HG03159 (cell line): Measurements from ENCODE around the gene SPDYE3.
"Not testable (repeated sequence)": the region's sequence is repeated elsewhere in the genome, so short reads cannot be mapped to it uniquely, and the experiment has no call there.

Source experiments
- ATAC-seq: cut with Tn5 transposase; IDR thresholded peaks from one replicate; pipeline ENCODE4 v1.9.1; 2021; ENCODE audit warnings: mild to moderate bottlenecking, moderate library complexity; ENCODE audit not compliant: unreplicated experiment

SPDYE3 gene, protein sequence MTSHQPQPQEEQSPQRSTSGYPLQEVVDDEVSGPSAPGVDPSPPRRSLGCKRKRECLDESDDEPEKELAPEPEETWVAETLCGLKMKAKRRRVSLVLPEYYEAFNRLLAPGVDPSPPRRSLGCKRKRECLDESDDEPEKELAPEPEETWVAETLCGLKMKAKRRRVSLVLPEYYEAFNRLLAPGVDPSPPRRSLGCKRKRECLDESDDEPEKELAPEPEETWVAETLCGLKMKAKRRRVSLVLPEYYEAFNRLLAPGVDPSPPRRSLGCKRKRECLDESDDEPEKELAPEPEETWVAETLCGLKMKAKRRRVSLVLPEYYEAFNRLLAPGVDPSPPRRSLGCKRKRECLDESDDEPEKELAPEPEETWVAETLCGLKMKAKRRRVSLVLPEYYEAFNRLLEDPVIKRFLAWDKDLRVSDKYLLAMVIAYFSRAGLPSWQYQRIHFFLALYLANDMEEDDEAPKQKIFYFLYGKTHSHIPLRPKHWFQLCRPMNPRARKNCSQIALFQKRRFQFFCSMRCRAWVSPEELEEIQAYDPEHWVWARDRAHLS

DNA sequence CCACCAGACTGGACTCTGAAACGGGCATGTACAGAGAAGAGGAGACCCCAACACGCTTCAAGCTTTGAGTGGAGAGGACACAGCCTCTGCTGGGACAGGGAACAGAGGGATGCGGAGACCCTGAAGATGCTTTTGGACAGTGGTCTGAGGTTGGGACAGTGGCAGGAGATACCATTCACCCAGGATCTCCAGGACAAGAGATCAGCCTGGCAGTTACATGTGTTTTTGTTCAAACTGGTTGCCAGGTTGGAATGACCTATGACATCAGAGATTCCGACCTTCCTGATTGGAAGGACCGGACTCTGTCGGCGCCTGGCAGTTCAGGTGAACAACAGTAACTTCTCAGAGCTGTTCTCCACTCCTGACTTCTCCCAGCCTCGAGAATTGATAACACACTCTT is at the start of gene SPDYE3:
SPDYE3 (plus strand) TSS at position 301 of the 400 bp plus-strand sequence. CDS start 184 bp downstream, outside the sequence.
- not testable (repeated sequence) for ATAC-seq

DNA sequence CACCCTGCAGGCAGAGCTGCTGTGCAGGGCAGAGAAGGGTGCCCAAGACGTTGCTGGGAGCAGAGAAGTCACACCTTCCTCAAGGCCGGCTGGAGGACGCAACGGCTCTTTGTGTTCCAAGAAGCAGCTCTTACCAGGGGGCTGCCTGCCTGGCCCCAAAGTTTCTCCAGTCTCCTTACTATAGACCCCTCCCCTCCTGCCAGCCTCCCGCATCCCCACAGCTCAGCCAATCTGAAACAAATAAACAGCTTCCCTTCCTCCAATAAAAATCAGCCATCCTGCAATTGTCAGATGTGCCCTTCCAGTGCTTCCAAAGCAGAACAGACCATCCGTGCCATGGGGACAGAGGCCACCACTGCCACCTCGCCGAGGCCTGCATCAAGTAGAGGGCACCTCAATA is 47.5 kb upstream of the SPDYE3 start:
- ATAC-seq: not testable (repeated sequence)

DNA sequence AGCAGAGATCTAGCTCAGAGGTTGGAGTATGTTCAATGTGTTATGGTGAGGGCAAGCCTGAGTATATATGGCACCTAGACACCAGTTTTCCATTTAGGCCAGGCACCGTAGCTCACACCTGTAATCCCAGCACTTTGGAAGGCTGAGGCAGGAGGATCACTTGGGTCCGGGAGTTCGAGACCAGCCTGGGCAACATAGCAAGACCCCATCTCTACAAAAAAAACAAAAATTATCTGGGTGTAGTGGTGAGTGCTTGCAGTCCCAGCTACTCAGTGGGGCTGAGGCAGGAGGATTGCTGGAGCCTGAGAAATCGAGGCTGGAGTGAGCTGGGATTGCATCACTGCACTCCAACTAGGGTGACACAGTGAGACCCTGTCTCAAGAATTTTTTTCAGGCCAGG is 44.6 kb upstream of the SPDYE3 start:
- not testable (repeated sequence) for ATAC-seq

DNA sequence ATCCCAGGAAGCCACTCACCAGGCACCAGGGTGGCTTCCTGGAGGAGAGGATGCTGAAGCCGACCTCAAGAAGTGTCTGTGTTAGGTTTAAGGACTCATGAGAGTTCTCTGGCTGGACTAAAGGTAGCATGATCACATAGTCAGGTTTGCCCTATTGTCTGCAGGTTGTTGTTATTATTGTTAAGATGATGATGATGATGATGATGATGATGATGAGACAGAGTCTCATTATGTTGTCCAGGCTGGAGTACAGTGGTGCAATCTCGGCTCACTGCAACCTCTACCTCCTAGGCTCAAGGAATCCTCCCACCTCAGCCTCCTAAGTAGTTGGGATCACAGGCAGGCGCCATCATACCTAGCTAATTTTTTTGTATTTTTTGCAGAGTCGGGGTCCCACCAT is 43.3 kb upstream of the SPDYE3 start:
- not testable (repeated sequence) for ATAC-seq

DNA sequence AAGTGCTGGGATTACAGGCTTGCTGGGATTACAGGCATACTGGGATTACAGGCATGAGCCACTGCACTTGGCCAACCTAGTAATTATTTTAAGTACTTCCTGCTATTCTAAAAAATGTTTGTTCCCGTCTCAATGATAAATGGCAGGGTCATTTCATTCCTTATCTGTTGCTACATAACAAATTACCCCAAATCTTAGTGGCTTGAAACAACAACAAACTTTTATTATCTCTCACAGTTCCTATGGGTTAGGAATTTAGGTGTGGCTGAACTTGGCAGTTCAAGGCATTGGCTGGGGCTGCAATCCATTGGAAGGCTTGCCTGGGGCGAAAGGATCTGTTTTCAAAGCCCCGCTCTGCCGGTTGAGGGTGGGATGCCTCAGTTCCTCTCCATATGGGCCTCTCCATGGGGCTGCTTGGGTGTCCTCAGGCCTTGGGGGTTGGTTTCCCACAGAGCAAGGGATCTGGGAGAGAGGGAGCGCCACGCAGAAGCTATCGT is 42.8 kb upstream of the SPDYE3 start:
- not testable (repeated sequence) for ATAC-seq

DNA sequence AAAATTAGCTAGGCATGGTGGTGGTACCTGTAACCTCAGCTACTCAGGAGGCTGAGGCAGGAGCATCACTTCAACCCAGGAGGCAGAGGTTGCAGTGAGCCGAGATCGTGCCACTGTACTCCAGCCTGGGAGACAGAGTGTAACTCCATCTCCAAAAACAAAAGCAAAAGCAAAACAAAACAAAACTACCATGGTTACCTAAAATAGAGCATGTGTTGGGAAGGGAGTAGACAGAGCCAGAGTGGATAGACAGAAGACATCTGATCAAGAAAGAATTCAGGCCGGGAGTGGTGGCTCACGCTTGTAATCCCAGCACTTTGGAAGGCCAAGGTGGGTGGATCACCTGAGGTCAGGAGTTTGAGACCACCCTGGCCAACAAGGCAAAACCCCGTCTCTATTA is 41.7 kb upstream of the SPDYE3 start:
- ATAC-seq: not testable (repeated sequence)

DNA sequence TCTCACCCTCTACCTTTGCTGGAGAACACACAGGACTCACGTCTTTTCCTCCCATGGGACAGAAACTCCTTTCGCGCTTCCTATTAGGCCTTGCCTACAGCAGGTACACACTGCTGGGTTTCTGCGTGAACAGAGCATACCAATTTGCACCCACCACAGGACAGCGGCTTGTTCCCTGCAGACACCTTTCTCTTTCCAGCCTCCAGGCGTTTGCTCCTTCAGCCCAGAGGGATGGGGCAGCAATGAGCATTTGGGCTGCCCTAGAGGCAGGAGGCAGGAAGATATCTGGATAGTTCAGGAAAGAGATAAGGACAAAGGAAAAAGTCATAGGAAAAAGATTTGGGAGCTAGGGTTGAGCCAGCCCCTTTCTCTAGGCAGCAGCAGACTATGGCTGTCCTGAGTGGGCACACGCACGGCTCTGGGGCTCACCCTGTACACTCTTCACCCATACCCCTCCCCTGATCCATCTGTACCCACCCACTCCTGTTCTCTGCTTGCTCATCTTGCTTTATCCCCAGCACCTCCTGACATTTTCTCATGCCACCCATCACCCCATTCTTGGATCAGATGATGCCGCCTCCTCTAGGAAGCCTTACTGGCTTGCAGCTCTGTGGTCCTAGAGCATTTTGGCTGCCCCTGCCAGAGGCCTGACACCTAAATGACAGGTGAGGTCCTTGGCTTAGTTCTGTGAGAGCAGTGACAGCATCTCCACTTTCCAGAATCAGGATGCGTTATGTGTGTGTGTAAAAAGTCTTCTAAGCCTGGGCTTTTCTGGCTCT is 40.7 kb upstream of the SPDYE3 start:
- ATAC-seq: no peak

DNA sequence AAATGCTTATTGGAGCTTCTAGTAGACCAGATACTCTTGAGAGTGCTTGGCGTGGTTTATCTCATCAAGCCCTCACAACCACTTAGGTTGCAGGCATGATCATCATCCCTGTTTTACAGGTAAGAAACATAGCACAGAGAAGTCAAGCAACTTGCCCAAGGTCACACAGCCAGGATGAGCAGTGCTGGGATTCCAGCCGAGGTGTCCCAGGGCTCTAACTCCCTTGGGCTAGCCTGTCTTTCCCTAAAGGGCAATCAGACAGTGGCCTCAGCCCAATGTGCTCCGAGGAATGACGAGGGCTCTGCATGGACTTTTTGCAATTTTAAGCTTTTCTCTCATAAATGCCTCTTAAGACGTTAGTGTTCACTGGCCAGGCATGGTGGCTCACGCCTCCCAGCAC is 39.9 kb upstream of the SPDYE3 start:
- no peak for ATAC-seq

DNA sequence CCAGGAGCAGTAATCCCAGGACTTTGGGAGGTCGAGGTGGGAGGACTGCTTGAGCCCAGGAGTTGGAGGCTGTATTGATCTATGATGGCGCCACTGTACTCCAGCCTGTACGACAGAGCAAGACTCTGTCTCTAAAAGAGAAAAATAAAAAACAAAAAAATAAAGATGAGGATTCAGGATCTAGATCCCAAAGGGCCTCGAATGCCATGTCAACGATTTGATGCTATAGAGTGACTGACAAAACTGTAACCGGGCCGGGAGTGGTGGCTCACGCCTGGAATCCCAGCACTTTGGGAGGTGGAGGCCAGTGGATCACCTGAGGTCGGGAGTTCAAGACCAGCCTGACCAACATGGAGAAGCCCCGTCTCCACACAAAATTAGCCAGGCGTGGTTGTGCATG is 38.6 kb upstream of the SPDYE3 start:
- not testable (repeated sequence) for ATAC-seq

DNA sequence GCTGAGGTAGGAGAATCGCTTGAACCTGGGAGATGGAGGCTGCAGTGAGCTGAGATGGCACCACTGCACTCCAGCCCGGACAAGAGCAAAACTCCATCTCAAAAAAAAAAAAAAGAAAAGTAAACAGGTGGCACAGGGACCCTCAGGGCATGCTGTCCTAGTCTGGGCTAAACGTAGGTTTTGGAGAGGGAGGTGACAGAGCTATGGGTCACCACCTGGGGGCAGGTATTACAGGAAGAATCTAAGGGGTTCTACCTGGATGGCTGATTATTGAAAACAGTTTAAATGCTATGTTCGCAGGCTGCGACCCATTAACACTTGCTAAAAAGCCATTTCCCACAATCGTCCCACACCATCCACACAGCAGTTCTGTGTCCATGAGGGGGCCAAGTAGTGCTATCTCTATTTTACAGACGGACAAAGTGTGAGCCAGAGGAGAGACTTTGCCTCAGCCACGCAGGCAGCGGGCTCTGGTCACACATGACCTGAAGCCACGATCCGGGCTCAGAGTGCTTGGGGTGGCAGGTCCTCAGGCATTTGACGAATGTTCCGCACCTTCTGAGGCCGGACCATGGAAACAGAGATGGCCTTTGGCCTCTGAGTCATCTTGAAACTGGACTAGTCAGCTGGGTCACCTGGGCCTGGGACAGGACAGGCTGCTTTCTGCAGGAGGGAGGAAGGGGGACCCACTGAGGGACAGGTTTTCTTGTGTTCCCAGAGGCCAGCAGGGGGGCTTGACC is 38.0 kb upstream of the SPDYE3 start:
- not testable (repeated sequence) for ATAC-seq

DNA sequence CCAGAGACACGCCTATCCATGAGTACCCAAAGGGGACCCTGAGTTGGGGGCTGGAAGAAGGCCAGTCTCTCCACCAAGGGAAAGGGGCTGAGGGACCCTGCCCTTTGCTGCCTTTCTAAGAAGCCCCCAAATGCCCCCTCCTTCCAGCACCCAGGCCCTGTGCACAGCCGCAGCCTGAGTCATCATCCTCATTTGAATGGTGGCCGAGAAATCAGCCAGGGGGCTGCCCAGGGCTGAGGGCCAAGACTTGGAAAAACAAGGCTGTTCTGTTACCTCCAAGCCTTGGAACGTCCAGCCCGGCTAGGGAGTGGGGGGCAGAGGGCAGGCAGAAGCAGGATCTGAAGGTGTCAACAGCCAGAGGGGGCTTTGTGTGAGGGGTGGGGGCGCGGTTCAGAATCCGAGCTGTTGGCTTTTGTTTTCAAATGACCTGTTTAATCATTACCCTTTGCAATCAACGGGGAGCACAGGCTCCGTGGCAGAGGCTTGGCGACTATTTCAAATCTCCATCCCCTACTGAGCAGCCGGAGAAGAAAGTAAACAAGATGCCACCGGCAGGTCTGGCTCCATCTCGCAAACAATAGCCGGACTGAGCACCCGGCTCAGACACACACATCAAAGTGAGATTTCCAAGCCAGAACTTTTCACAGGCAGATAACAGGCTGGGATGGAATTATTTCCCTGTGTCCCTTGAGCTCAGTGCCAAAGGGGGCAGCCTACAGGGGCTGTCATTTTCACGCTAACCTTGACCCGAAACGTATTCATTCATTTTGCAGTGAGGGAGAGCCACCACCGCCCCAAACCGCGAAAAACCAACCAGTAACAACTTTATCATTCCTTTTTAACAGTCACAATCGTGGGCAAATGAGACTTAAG is 37.2 kb upstream of the SPDYE3 start:
- ATAC-seq: not testable (repeated sequence)

DNA sequence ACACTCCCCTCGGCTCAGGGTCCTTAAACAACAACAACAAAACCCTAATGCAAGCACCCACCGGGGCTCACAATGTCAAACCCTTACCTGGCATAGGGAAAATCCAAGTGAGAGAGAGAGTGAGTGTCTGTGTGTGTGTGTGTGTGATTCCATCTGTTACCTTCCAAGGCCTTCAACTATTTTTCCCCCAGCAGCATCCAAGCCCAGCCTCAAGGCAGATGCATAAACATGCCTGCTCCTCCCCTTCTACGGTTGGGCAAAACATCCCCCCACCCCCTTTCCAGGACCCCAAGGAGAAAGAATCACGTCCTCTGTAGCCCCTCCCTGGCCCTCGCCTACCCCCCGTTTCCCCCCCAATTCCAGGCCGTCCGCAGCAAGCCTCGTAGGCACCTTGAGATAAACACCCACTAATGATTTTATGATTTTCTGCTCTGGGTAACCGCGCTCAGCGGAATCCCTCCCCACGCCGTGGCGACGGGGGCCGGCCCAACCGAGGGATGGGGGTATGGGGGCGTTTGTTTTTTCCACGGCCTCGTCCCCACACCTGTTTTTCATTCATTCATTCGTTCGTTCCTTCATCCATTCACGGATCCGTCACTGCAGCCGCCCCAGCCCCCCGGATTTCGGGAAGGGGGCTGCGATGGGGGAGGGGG is 36.4 kb upstream of the SPDYE3 start:
- not testable (repeated sequence) for ATAC-seq

DNA sequence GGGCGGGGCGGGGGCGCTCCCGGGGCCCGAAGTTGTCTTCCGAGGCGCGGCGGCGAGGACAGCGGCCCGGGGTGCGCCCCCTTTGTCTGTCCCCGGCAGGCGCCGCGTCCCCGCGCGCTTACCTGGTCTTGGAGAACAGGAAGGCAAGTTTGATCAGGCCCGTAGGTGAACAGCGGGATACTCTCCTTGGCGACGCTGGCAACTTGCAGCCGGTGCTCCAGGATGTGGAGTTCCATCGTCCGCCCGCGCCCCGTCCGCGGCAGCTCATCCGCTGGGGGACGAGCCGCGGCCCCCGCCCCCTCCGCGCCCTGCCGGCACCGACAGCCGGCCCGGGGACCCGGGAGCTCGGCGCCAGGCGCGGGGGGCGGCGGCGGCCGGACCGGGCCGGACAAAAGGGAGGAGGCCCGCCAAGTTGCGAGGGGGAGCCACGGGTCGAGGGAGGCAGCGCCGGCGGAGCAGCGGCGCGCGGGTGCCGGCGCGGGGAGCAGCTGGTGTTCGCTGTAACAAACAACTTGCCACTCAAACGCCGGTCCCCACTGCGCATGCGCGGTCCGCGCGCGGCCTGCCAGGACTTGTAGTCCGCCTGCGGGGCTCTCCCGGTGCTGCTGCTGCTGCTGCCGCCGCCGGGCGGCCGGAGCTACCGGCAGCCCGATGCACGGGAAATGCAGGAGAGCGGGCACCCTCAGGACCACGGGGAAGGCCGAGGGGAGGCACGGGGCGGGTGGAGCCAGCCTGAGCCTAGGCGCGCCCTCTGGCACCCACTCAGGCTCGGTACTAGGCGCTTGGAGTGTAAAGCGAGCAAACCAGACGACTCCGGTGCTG is 35.6 kb upstream of the SPDYE3 start:
- ATAC-seq: peak; percentile 84

DNA sequence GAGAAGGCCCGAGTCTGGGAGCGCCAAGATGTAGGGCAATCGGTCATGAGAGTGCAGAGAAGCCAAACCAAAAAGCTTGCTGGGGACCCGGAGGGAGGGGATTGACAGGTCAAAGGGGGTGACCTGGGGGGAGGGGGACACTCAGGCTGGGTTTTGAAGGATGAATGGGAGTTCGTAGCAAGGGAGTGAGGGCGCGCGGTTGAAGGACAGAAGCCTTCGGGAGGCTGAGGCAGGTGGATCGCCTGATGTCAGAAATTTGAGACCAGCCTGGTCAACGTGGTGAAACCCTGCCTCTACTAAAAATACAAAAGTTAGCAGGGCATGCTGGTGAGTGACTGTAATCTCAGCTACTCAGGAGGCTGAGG is 35.0 kb upstream of the SPDYE3 start:
- ATAC-seq: not testable (repeated sequence)

DNA sequence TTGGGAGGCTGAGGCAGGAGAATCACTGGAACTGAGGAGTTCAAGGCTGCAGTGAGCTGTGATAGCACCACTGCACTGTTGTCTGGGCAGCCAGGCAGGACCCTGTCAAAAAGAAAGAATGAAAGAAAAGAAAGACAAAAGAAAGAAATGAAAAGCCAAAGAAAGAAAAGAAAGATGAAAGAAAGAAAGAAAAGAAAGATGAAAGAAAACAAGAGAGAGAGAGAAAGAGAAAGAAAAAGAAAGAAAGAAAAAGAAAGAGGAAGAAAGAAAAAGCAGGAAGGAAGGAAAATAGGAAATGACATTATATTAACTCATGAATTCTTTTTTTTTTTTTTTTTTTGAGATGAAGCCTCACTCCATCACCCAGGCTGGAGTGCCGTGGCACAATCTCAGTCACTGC is 32.4 kb upstream of the SPDYE3 start:
- ATAC-seq: no peak

DNA sequence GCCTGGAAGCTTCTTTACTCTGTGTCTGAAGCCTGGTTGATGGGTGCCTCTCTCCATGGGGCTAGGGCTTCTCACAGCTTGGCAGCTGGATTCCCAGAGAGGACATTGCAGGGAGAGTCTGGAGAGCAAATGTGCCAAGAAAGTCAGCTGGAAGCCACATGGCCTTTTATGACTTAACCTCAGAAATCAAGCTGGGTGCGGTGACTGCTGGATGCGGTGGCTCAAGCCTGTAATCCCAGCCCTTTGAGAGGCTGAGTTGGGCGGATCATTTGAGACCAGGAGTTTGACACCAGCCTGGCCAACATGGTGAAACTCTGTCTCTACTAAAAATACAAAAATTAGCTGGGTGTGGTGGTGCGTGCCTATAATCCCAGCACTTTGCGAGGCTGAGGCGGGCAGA is 31.4 kb upstream of the SPDYE3 start:
- not testable (repeated sequence) for ATAC-seq

DNA sequence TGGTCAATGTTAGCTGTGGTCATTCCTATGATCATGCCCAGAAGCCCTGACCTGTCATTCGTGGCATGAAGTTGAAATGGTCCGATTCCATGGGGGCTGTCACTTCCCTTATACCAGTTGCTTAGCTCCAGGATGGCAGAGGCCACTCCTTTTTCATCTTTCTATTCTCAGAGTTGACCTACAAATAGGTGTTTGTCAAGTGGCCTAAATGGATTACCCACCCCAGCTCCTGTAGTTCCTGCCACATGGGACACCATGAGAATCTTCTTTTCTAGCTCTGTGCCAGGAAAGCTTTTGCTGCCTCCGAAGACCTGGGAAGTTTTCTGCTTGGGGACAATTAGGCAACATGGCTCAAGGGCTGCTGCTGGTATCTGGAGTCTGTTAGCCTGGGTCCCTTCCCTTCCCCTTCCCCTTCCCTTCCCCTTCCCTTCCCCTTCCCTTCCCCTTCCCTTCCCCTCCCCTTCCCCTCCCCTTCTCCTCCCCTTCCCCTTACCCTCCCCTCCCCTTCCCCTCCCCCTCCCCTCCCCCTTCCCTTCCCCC is 25.4 kb upstream of the SPDYE3 start:
- ATAC-seq: not testable (repeated sequence)

DNA sequence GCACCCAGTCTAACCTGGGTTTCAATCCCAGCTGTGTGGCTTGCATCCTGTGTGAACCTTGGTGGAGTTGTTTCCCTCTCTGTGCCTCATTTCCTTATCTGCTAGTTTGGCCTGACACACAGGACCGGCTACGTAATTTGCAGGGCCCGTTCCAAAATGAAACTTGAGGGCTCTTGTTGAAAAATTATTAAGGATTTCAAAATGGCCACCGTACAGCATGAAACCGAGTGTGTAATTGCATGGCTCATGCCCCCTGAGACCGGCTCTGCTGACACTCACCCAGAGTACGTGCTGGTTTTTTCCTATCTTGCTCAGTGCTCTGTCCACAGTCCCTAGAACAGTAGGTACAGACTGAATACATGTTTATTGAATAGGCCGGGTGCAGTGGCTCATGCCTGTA is 24.4 kb upstream of the SPDYE3 start:
- ATAC-seq: not testable (repeated sequence)
